OCI-LY7 (cell line): ENCODE data around the gene TPM2. TPM values are rescaled to one million over a fixed set of nuclear protein-coding genes. Genes with fewer than 3 reads are reported as not detected.

Experiments used
- BruUV-seq: library from RNA; stranded (reverse); fragments of 400-500 nt; replicated peaks from 2 replicates; lab custom pipeline; 2021; lab: Mats Ljungman, UMichigan
- CTCF ChIA-PET: fragments of 300-600 bp; sonication (Branson Sonifier 250); formaldehyde crosslinking; loops from one replicate; lab custom pipeline; 2022; ENCODE audit warnings: antibody characterized with exemption; ENCODE audit not compliant: unreplicated experiment; lab: Charles Lee
- POLR2A ChIA-PET: fragments of 300-600 bp; sonication (Branson Sonifier 250); formaldehyde crosslinking; loops from one replicate; lab custom pipeline; 2022; ENCODE audit warnings: antibody characterized with exemption; lab: Charles Lee
- DNase-seq: peaks from one replicate; pipeline ENCODE4 v3.0.0-alpha.2; 2015; ENCODE audit warnings: low spot score
- H2AFZ ChIP-seq: fragments of 200-600 bp; sonication (generic), shearing (Covaris generic); 2 replicates; pipeline ENCODE4 v1.6.1; 2014; ENCODE audit warnings: mild to moderate bottlenecking, antibody characterized with exemption, low read length, moderate library complexity
- H3K27ac ChIP-seq: fragments of 200-600 bp; sonication (generic); 2 replicates; pipeline ENCODE4 v1.5.1; 2014; ENCODE audit warnings: mixed run types, low read depth, mild to moderate bottlenecking, moderate library complexity, low read length, inconsistent platforms; ENCODE audit not compliant: poor library complexity, severe bottlenecking
- H3K36me3 ChIP-seq: fragments of 200-600 bp; sonication (generic); 2 replicates; pipeline ENCODE4 v1.6.1; 2014; ENCODE audit warnings: mild to moderate bottlenecking, antibody characterized with exemption, low read length, moderate library complexity, mixed read lengths; ENCODE audit not compliant: insufficient read depth
- H3K4me1 ChIP-seq: fragments of 200-600 bp; sonication (generic); 2 replicates; pipeline ENCODE4 v1.5.1; 2014; ENCODE audit warnings: mild to moderate bottlenecking, low read length; ENCODE audit not compliant: insufficient read depth, poor library complexity, severe bottlenecking
- H3K4me2 ChIP-seq: fragments of 200-600 bp; sonication (generic); 2 replicates; pipeline ENCODE4 v1.6.1; 2014; ENCODE audit warnings: mild to moderate bottlenecking, low read length
- H3K4me3 ChIP-seq: fragments of 200-600 bp; sonication (generic); 2 replicates; pipeline ENCODE4 v1.5.1; 2014; ENCODE audit warnings: mild to moderate bottlenecking, low read depth, low read length; ENCODE audit not compliant: poor library complexity, severe bottlenecking
- H3K79me2 ChIP-seq: fragments of 200-600 bp; sonication (generic); 2 replicates; pipeline ENCODE4 v1.6.1; 2016; ENCODE audit warnings: low read depth, mild to moderate bottlenecking, low read length, moderate library complexity, mixed read lengths; ENCODE audit not compliant: insufficient read depth
- H3K9me2 ChIP-seq: fragments of 200-600 bp; sonication (generic); 2 replicates; pipeline ENCODE4 v1.6.1; 2016; ENCODE audit warnings: mild to moderate bottlenecking, low read length, mixed read lengths; ENCODE audit not compliant: insufficient read depth
- H3K9me3 ChIP-seq: fragments of 200-600 bp; sonication (generic); 2 replicates; pipeline ENCODE4 v1.6.1; 2014; ENCODE audit warnings: mild to moderate bottlenecking, mixed run types, low read length, mixed read lengths
- H4K20me1 ChIP-seq: fragments of 200-600 bp; sonication (generic); 2 replicates; pipeline ENCODE4 v1.6.1; 2014; ENCODE audit warnings: mild to moderate bottlenecking, antibody characterized with exemption, low read length, moderate library complexity, mixed read lengths; ENCODE audit not compliant: insufficient read depth
- CTCF ChIP-seq: fragments of 200-600 bp; sonication (generic); conservative IDR thresholded peaks from 2 replicates; pipeline ENCODE4 v1.5.1; 2014; ENCODE audit warnings: mild to moderate bottlenecking, antibody characterized with exemption, low read length, moderate library complexity, mixed read lengths
- EZH2phosphoT487 ChIP-seq: fragments of 200-600 bp; sonication (generic); IDR thresholded peaks from 2 replicates; pipeline ENCODE4 v1.6.1; 2018; ENCODE audit warnings: low read depth, borderline replicate concordance, mild to moderate bottlenecking, mixed run types, antibody characterized with exemption, low read length, moderate library complexity, mixed read lengths
- intact Hi-C: fragments of 100-400 bp; cut with micrococcal nuclease; formaldehyde crosslinking; loops from one replicate; pipeline ENCODE4 v1.10.0; 2022; ENCODE audit not compliant: unreplicated experiment
- total RNA-seq, 2 experiments: library from RNA; depleted of rRNA in 1 of 2; stranded (reverse); fragments of >200 nt in 1 of 2; shearing (Covaris generic) in 1 of 2; gene quantifications; 2 replicates each; pipeline ENCODE4 v1.2.3, GENCODE V29; 2014 to 2022

Gene TPM2
- total RNA-seq, 2 experiments from 2014 or later = 2.5 TPM; not detected in 1

GRCh38 chr9:35687306-35687705 lies 2.4 kb downstream of the TPM2 start:
- no peaks in the 10 kb centered on the region for H3K9me2 ChIP-seq
- DNase-seq = peak; percentile 20
- H2AFZ ChIP-seq = peak overlapping the region; percentile 89; the same call in 1 of the 2 replicates
- H3K36me3 ChIP-seq = no peaks in the 10 kb centered on the region
- H3K79me2 ChIP-seq = no peaks in the 10 kb centered on the region
- peak overlapping the region; percentile 60 for H3K4me2 ChIP-seq
- no peaks in the 10 kb centered on the region for H3K9me3 ChIP-seq
- H3K27ac ChIP-seq = peak overlapping the region; percentile 65
- peaks cover 51% of the 10 kb centered on the region for H3K4me1 ChIP-seq
- peak overlapping the region; percentile 18 for H3K4me3 ChIP-seq
- BruUV-seq = no TSS peak
- CTCF ChIA-PET = interaction anchor here (0.8 to 1.5 kb wide), 3 partner anchors 9 to 76 kb away, joined by 3 to 5 read pairs (median 4); no protein-coding TSS in a partner anchor
- TF ChIP-seq EZH2phosphoT487 (no peak), CTCF (no peak)
- intact Hi-C loops = no loop called here
- no peaks in the 10 kb centered on the region for H4K20me1 ChIP-seq
- POLR2A ChIA-PET = interaction anchor here (0.8 to 1.6 kb wide), 4 partner anchors 22 to 227 kb away, joined by 3 to 7 read pairs (median 4); no protein-coding TSS in a partner anchor

GRCh38 chr9:35686222-35687203 lies 3.2 kb downstream of the TPM2 start:
- BruUV-seq = no TSS peak
- H4K20me1 ChIP-seq = no peaks in the 10 kb centered on the region
- peak overlapping the region; percentile 89 for H2AFZ ChIP-seq
- H3K9me3 ChIP-seq = no peaks in the 10 kb centered on the region
- CTCF ChIA-PET = interaction anchor here (0.6 to 0.7 kb wide), 2 partner anchors 24 to 41 kb away, joined by 4 to 5 read pairs; no protein-coding TSS in a partner anchor
- H3K36me3 ChIP-seq = no peaks in the 10 kb centered on the region
- TF ChIP-seq EZH2phosphoT487 (no peak), CTCF (no peak)
- peak overlapping the region; percentile 60 for H3K4me2 ChIP-seq
- H3K4me1 ChIP-seq = peaks cover 58% of the 10 kb centered on the region
- peak overlapping the region; percentile 65 for H3K27ac ChIP-seq
- H3K9me2 ChIP-seq = no peaks in the 10 kb centered on the region
- no peaks in the 10 kb centered on the region for H3K79me2 ChIP-seq
- H3K4me3 ChIP-seq = peak overlapping the region; percentile 18
- POLR2A ChIA-PET = interaction anchor here (0.6 to 2.0 kb wide), 11 partner anchors 9 to 74 kb away, joined by 3 to 7 read pairs (median 4); partner anchors contain the start of genes ARHGEF39, CCDC107 and RMRP
- peak; percentile 80 for DNase-seq
- intact Hi-C loops = no loop called here
